Endothelial cell of umbilical vein (primary cell): ENCODE data around the gene FAM221B. TPM values are rescaled to one million over a fixed set of nuclear protein-coding genes. Genes with fewer than 3 reads are reported as not detected.

ENCODE experiments used
- BruUV-seq: library from RNA; stranded (reverse); fragments of 400-500 nt; replicated peaks from 2 replicates; lab custom pipeline; 2021; lab: Mats Ljungman, UMichigan
- CTCF ChIA-PET: fragments of 300-600, 350-600 bp; sonication (Branson Sonifier 250); formaldehyde crosslinking; loops from one replicate; lab custom pipeline; 2021; ENCODE audit warnings: antibody characterized with exemption, inconsistent platforms; lab: Charles Lee
- POLR2A ChIA-PET: fragments of 300-600, 350-600 bp; sonication (Branson Sonifier 250); formaldehyde crosslinking; loops from one replicate; lab custom pipeline; 2021; ENCODE audit warnings: antibody characterized with exemption, inconsistent platforms; lab: Charles Lee
- DNase-seq: peaks from one replicate; pipeline ENCODE4 v3.0.0-alpha.2; 2011; ENCODE audit warnings: low read depth, low spot score
- FAIRE-seq: peaks from 2 replicates; lab custom pipeline; 2011; peaks lifted over from hg19 to GRCh38; lab: Jason Lieb, UNC
- H2AFZ ChIP-seq: 2 replicates; pipeline ENCODE4 v1.6.0; 2012; ENCODE audit warnings: low read depth, low read length, control low read depth, inconsistent platforms
- H3K27ac ChIP-seq: 2 replicates; pipeline ENCODE4 v1.5.1; 2011; ENCODE audit warnings: low read depth, mild to moderate bottlenecking, control low read depth, low read length, moderate library complexity; ENCODE audit not compliant: insufficient read depth
- H3K27me3 ChIP-seq, 2 experiments: 2 replicates each; pipeline versions ENCODE4 v1.6.0 to v1.6.1; 2011; ENCODE audit warnings: low read length in 2 of 2, mixed read lengths in 1 of 2; ENCODE audit not compliant: control insufficient read depth in 2 of 2, insufficient read depth in 2 of 2
- H3K36me3 ChIP-seq, 2 experiments: 2 replicates in 1 of 2; 3 replicates in 1 of 2; pipeline ENCODE4 v1.5.1; 2011; ENCODE audit warnings: low read length in 2 of 2, mild to moderate bottlenecking in 1 of 2, moderate library complexity in 1 of 2; ENCODE audit not compliant: control insufficient read depth in 2 of 2, insufficient read depth in 2 of 2; ENCODE audit errors: extremely low read depth in 1 of 2
- H3K4me1 ChIP-seq: 3 replicates; pipeline ENCODE4 v1.5.1; 2011; ENCODE audit warnings: mild to moderate bottlenecking, low read length; ENCODE audit not compliant: control insufficient read depth, insufficient read depth; ENCODE audit errors: extremely low read depth
- H3K4me2 ChIP-seq: 2 replicates; pipeline ENCODE4 v1.6.1; 2011; ENCODE audit warnings: low read length, control low read depth, mixed read lengths; ENCODE audit not compliant: insufficient read depth
- H3K4me3 ChIP-seq, 3 experiments: fragments of 200-600 bp in 1 of 3; sonication (generic), shearing (Covaris generic) in 1 of 3; replicated peaks in 1 of 3; 2 replicates each; pipeline ENCODE4 v1.5.1; 2011 to 2016; ENCODE audit warnings: control low read depth in 3 of 3, low read length in 3 of 3, mild to moderate bottlenecking in 2 of 3, inconsistent platforms in 1 of 3, low read depth in 1 of 3, moderate library complexity in 1 of 3; ENCODE audit not compliant: insufficient read depth in 1 of 3
- H3K79me2 ChIP-seq: 2 replicates; pipeline ENCODE4 v1.6.0; 2012; ENCODE audit warnings: low read length, inconsistent platforms; ENCODE audit not compliant: control insufficient read depth, insufficient read depth
- H3K9ac ChIP-seq: replicated peaks from 2 replicates; pipeline ENCODE3; 2011; ENCODE audit warnings: low read length, control low read depth; ENCODE audit not compliant: insufficient read depth; ENCODE audit errors: extremely low read depth
- H3K9me1 ChIP-seq: replicated peaks from 3 replicates; pipeline ENCODE4 v1.6.0; 2011; ENCODE audit warnings: mild to moderate bottlenecking, low read length; ENCODE audit not compliant: control insufficient read depth, insufficient read depth; ENCODE audit errors: extremely low read depth
- H3K9me3 ChIP-seq: replicated peaks from 2 replicates; pipeline ENCODE4 v1.5.1; 2012; ENCODE audit warnings: low read length, inconsistent platforms; ENCODE audit not compliant: control insufficient read depth, insufficient read depth
- H4K20me1 ChIP-seq: replicated peaks from 2 replicates; pipeline ENCODE3; 2011; ENCODE audit warnings: mild to moderate bottlenecking, low read length; ENCODE audit not compliant: control insufficient read depth, insufficient read depth; ENCODE audit errors: extremely low read depth
- CTCF ChIP-seq, 2 donors: IDR thresholded peaks; 1 replicate in 1 of 2; 2 replicates in 1 of 2; pipeline ENCODE4 v1.5.1; 2011; ENCODE audit warnings: low read length in 2 of 2, mild to moderate bottlenecking in 2 of 2, moderate library complexity in 2 of 2, control low read depth in 1 of 2, inconsistent platforms in 1 of 2, low read depth in 1 of 2; ENCODE audit not compliant: insufficient read depth in 1 of 2; ENCODE audit errors: extremely low read depth in 1 of 2
- EZH2 ChIP-seq: IDR thresholded peaks from 2 replicates; pipeline ENCODE4 v1.6.1; 2012; ENCODE audit warnings: borderline replicate concordance, low read depth, mild to moderate bottlenecking, moderate library complexity, low read length, inconsistent platforms; ENCODE audit not compliant: severe bottlenecking
- FOS ChIP-seq: IDR thresholded peaks from 2 replicates; pipeline ENCODE4 v1.6.1; 2011; ENCODE audit warnings: mild to moderate bottlenecking, low read length, moderate library complexity, borderline replicate concordance; ENCODE audit not compliant: insufficient read depth
- GATA2 ChIP-seq: IDR thresholded peaks from 2 replicates; pipeline ENCODE4 v1.7.0; 2011; ENCODE audit warnings: low read depth, mild to moderate bottlenecking, moderate library complexity, mixed read lengths, low read length; ENCODE audit not compliant: insufficient read length, insufficient read depth
- JUN ChIP-seq: IDR thresholded peaks from 2 replicates; pipeline ENCODE4 v1.6.1; 2011; ENCODE audit warnings: borderline replicate concordance, low read depth; ENCODE audit not compliant: insufficient read length, insufficient read depth
- MAX ChIP-seq: IDR thresholded peaks from 2 replicates; pipeline ENCODE4 v1.6.1; 2011; ENCODE audit not compliant: insufficient read depth, insufficient read length
- MYC ChIP-seq: IDR thresholded peaks from one replicate; pipeline ENCODE4 v1.6.1; 2011; ENCODE audit warnings: mild to moderate bottlenecking, low read depth, low read length
- POLR2A ChIP-seq: IDR thresholded peaks from 2 replicates; pipeline ENCODE4 v1.6.1; 2012; ENCODE audit warnings: low read depth, mild to moderate bottlenecking, control low read depth, low read length
- POLR2AphosphoS5 ChIP-seq: IDR thresholded peaks from 2 replicates; pipeline ENCODE4 v1.6.1; 2012; ENCODE audit warnings: low read depth, mild to moderate bottlenecking, control low read depth, low read length, moderate library complexity; ENCODE audit not compliant: insufficient read depth
- dilution Hi-C: fragments of 300-500 bp; cut with MboI; formaldehyde crosslinking; loops from one replicate; pipeline ENCODE4 v1.15.0; 2019; ENCODE audit warnings: low sequenced_read_pairs; ENCODE audit not compliant: extremely low pct_ligation_motif_present
- intact Hi-C: fragments of 100-400 bp; cut with micrococcal nuclease; formaldehyde crosslinking; loops from one replicate; pipeline ENCODE4 v1.10.0; 2022
- polyA plus RNA-seq, 4 experiments: library from polyadenylated mRNA; depleted of rRNA in 3 of 4; stranded (reverse) in 3 of 4; unstranded in 1 of 4; fragments of >200 nt; gene quantifications; 2 replicates each; pipeline versions ENCODE4 v1.2.1 to v1.2.3, GENCODE V29; 2011 to 2012; ENCODE audit warnings: missing spikeins in 1 of 4
- total RNA-seq: library from RNA; stranded (reverse); gene quantifications from 2 replicates; pipeline ENCODE4 v1.2.3, GENCODE V29; 2021

FAM221B gene
- total and polyA plus RNA-seq, 2 donors (not counting 3 experiments of a cell fraction or from before 2014, with no cell fraction given) = not detected

- dilution Hi-C loops = no loop called here
- no peak for DNase-seq
- Histone ChIP-seq H4K20me1 (no peaks in the 10 kb centered on the region), H3K36me3 (no peaks in the 10 kb centered on the region), H3K9ac (no peak overlapping the region), H3K79me2 (no peaks in the 10 kb centered on the region), H3K27me3 (peaks cover 0 to 18% of the 10 kb centered on the region in 2 experiments), H3K9me1 (no peaks in the 10 kb centered on the region), H3K4me3 (no peak overlapping the region), H3K4me2 (no peak overlapping the region), H3K9me3 (no peaks in the 10 kb centered on the region), H2AFZ (no peak overlapping the region), H3K27ac (no peak overlapping the region), H3K4me1 (peaks cover 9% of the 10 kb centered on the region)
- FAIRE-seq = no peak
- ChIA-PET POLR2A (no interaction called here), CTCF (interaction anchor here (1.6 to 2.7 kb wide), 2 partner anchors 14 to 42 kb away, joined by 6 to 8 read pairs; no protein-coding TSS in a partner anchor)
- intact Hi-C loops = no loop called here
- no TSS peak for BruUV-seq
- TF ChIP-seq MYC (no peak), EZH2 (no peak), GATA2 (no peak), FOS (no peak), CTCF (IDR thresholded peaks at IDR 0.05; ENCODE audit: extremely low read depth in 1 of 2, insufficient read depth in 1 of 2, low read depth in 1 of 2, low read length in 2 of 2) (no peak), MAX (no peak), POLR2A (no peak), JUN (no peak), POLR2AphosphoS5 (no peak)
Measured at GRCh38 chr9:35839926-35840325, 11.4 kb upstream of the FAM221B start.
